ENCODE results near the gene MAPK10. TPM values are rescaled to one million over a fixed set of nuclear protein-coding genes. Genes with fewer than 3 reads are reported as not detected.

MAPK10 gene
- total RNA-seq, 2 experiments from 2014 or later: 32.0 TPM; not detected in 1

- peaks cover 13% of the 10 kb centered on the region for H3K4me1 ChIP-seq (ENCODE audit: insufficient read depth, low read length, poor library complexity, severe bottlenecking)
- no peak for DNase-seq (ENCODE audit: low spot score)
- H3K36me3 ChIP-seq (ENCODE audit: insufficient read depth, low read length): no peaks in the 10 kb centered on the region
- BruUV-seq (replicated peaks): TSS peak; percentile 33
- H3K79me2 ChIP-seq (ENCODE audit: insufficient read depth, low read depth, low read length): no peaks in the 10 kb centered on the region
- no peak overlapping the region for H3K4me2 ChIP-seq (ENCODE audit: low read length)
- H2AFZ ChIP-seq (ENCODE audit: low read length): no peak overlapping the region
- intact Hi-C loops (cut with micrococcal nuclease; ENCODE audit: unreplicated experiment): loop anchor here (2.0 kb wide), 1 partner anchor 77 kb away; no protein-coding TSS in a partner anchor
- ChIA-PET CTCF (ENCODE audit: unreplicated experiment) (no interaction called here), POLR2A (interaction anchor here (0.7 to 2.2 kb wide), 10 partner anchors 11 to 139 kb away, joined by 3 to 9 read pairs (median 3); no protein-coding TSS in a partner anchor)
- no peaks in the 10 kb centered on the region for H3K9me3 ChIP-seq (ENCODE audit: low read length)
- H4K20me1 ChIP-seq (ENCODE audit: insufficient read depth, low read length): no peaks in the 10 kb centered on the region
- H3K27ac ChIP-seq (ENCODE audit: low read depth, low read length, poor library complexity, severe bottlenecking): no peak overlapping the region
- no peaks in the 10 kb centered on the region for H3K9me2 ChIP-seq (ENCODE audit: insufficient read depth, low read length)
- H3K4me3 ChIP-seq (ENCODE audit: low read depth, low read length, poor library complexity, severe bottlenecking): no peak overlapping the region
- TF ChIP-seq CTCF (conservative IDR thresholded peaks at IDR 0.05; ENCODE audit: low read length): no peak
- TF ChIP-seq EZH2phosphoT487 (IDR thresholded peaks at IDR 0.05; ENCODE audit: borderline replicate concordance, low read depth, low read length): no peak
These were observed 2.2 kb downstream of the MAPK10 start for GRCh38 chr4:86357608-86358007.

DNA sequence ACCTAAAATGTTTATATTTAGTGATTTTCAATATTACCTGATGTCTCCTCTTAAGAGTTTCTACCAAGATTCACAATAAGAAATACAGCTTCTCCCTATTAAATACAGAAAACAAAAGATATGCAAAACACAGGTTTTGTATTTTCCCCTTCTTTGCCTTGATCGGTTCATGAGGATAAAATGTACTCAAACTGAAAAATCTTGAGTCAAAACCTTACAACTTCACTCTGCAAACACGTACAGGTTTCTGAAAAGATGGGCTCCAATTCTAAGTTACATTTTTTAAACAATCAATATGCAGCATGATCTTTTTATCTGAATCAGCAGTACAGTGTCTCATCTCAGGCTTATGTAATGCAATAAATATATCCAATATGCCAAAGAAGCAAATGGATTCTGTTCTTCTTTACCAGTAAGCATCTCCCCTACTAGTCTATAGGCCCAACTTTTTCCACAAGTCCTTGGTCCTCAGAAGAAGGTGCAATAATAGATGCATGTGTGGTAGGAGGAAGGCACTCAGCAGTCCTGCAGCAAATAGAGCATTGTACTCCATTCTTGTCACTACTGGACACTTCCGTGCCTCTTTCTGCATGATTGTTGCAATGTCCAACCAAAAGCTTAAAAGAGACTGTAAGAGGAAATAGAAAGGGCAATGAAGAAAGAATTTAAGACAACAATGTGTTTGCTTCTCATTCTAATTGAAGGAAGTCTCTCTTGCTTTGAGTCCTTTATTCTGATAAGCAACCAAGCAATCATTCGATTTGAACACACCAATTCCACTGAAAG, 3.2 kb downstream of the MAPK10 start:
- POLR2A ChIA-PET: interaction anchor here (0.7 to 2.2 kb wide), 8 partner anchors 10 to 138 kb away, joined by 3 to 9 read pairs (median 3); no protein-coding TSS in a partner anchor
- Histone ChIP-seq H3K4me3 (ENCODE audit: low read depth, low read length, poor library complexity, severe bottlenecking) (no peak overlapping the region), H2AFZ (ENCODE audit: low read length) (no peak overlapping the region), H3K9me2 (ENCODE audit: insufficient read depth, low read length) (no peaks in the 10 kb centered on the region), H3K4me1 (ENCODE audit: insufficient read depth, low read length, poor library complexity, severe bottlenecking) (peaks cover 13% of the 10 kb centered on the region), H3K36me3 (ENCODE audit: insufficient read depth, low read length) (no peaks in the 10 kb centered on the region), H3K27ac (ENCODE audit: low read depth, low read length, poor library complexity, severe bottlenecking) (no peak overlapping the region), H3K4me2 (ENCODE audit: low read length) (no peak overlapping the region), H4K20me1 (ENCODE audit: insufficient read depth, low read length) (no peaks in the 10 kb centered on the region), H3K9me3 (ENCODE audit: low read length) (no peaks in the 10 kb centered on the region), H3K79me2 (ENCODE audit: insufficient read depth, low read depth, low read length) (no peaks in the 10 kb centered on the region)
- DNase-seq (ENCODE audit: low spot score): no peak
- no TSS peak for BruUV-seq (replicated peaks)
- intact Hi-C loops (cut with micrococcal nuclease; ENCODE audit: unreplicated experiment): no loop called here
- CTCF ChIA-PET (ENCODE audit: unreplicated experiment): no interaction called here
- TF ChIP-seq CTCF (conservative IDR thresholded peaks at IDR 0.05; ENCODE audit: low read length) (no peak), EZH2phosphoT487 (IDR thresholded peaks at IDR 0.05; ENCODE audit: borderline replicate concordance, low read depth, low read length) (no peak)

GRCh38 chr4:86354390-86354789, 5.5 kb downstream of the MAPK10 start:
- ChIA-PET POLR2A (no interaction called here), CTCF (ENCODE audit: unreplicated experiment) (no interaction called here)
- H3K9me3 ChIP-seq (ENCODE audit: low read length): no peaks in the 10 kb centered on the region
- H3K27ac ChIP-seq (ENCODE audit: low read depth, low read length, poor library complexity, severe bottlenecking): no peak overlapping the region
- H4K20me1 ChIP-seq (ENCODE audit: insufficient read depth, low read length): no peaks in the 10 kb centered on the region
- intact Hi-C loops (cut with micrococcal nuclease; ENCODE audit: unreplicated experiment): no loop called here
- peaks cover 2% of the 10 kb centered on the region for H3K4me1 ChIP-seq (ENCODE audit: insufficient read depth, low read length, poor library complexity, severe bottlenecking)
- no peak for DNase-seq (ENCODE audit: low spot score)
- H3K36me3 ChIP-seq (ENCODE audit: insufficient read depth, low read length): no peaks in the 10 kb centered on the region
- H3K9me2 ChIP-seq (ENCODE audit: insufficient read depth, low read length): no peaks in the 10 kb centered on the region
- H2AFZ ChIP-seq (ENCODE audit: low read length): no peak overlapping the region
- TF ChIP-seq CTCF (conservative IDR thresholded peaks at IDR 0.05; ENCODE audit: low read length) (no peak), EZH2phosphoT487 (IDR thresholded peaks at IDR 0.05; ENCODE audit: borderline replicate concordance, low read depth, low read length) (no peak)
- BruUV-seq (replicated peaks): no TSS peak
- H3K4me3 ChIP-seq (ENCODE audit: low read depth, low read length, poor library complexity, severe bottlenecking): no peak overlapping the region
- no peak overlapping the region for H3K4me2 ChIP-seq (ENCODE audit: low read length)
- no peaks in the 10 kb centered on the region for H3K79me2 ChIP-seq (ENCODE audit: insufficient read depth, low read depth, low read length)
